CD14-positive monocyte (primary cell): Measurements from ENCODE around the gene SPAG16. TPM values are rescaled to one million over a fixed set of nuclear protein-coding genes. Genes with fewer than 3 reads are reported as not detected.

Experiments used
- DNase-seq, 3 donors: peaks; one replicate each; pipeline ENCODE4 v3.0.0-alpha.2; 2011 to 2022
- H2AFZ ChIP-seq: 2 replicates; pipeline ENCODE4 v1.6.0; 2012; ENCODE audit warnings: mild to moderate bottlenecking, low read depth, low read length, inconsistent platforms; ENCODE audit not compliant: insufficient read depth, poor library complexity, severe bottlenecking
- H3K27ac ChIP-seq, 2 donors: 1 replicate in 1 of 2; 2 replicates in 1 of 2; pipeline ENCODE4 v1.5.1; 2012 to 2013; ENCODE audit warnings: low read length in 2 of 2, control low read depth in 1 of 2, inconsistent platforms in 1 of 2, low read depth in 1 of 2, mild to moderate bottlenecking in 1 of 2
- H3K27me3 ChIP-seq, 2 donors: one replicate each; pipeline versions ENCODE4 v1.6.0 to v1.6.1; 2011 to 2013; ENCODE audit warnings: low read length in 2 of 2; ENCODE audit not compliant: control insufficient read depth in 2 of 2, insufficient read depth in 2 of 2
- H3K36me3 ChIP-seq, 2 donors: replicated peaks in 1 of 2; 1 replicate in 1 of 2; 2 replicates in 1 of 2; pipeline versions ENCODE4 v1.5.1 to v1.6.1; 2012 to 2013; ENCODE audit warnings: low read length in 2 of 2, control low read depth in 1 of 2, inconsistent platforms in 1 of 2, mild to moderate bottlenecking in 1 of 2; ENCODE audit not compliant: insufficient read depth in 2 of 2, control insufficient read depth in 1 of 2
- H3K4me1 ChIP-seq, 2 donors: 1 replicate in 1 of 2; 2 replicates in 1 of 2; pipeline versions ENCODE4 v1.5.1 to v1.6.1; 2012 to 2013; ENCODE audit warnings: low read length in 2 of 2, control low read depth in 1 of 2, inconsistent platforms in 1 of 2, mild to moderate bottlenecking in 1 of 2, moderate library complexity in 1 of 2; ENCODE audit not compliant: insufficient read depth in 2 of 2, control insufficient read depth in 1 of 2
- H3K4me2 ChIP-seq: replicated peaks from 2 replicates; pipeline ENCODE3; 2012; ENCODE audit warnings: low read length, moderate library complexity, mild to moderate bottlenecking; ENCODE audit not compliant: poor library complexity, severe bottlenecking; ENCODE audit errors: extremely low read depth
- H3K4me3 ChIP-seq, 3 experiments: fragments of 200-600 bp in 1 of 3; sonication (generic) in 1 of 3; replicated peaks in 1 of 3; 1 replicate in 2 of 3; 2 replicates in 1 of 3; pipeline ENCODE4 v1.5.1; 2011 to 2013; ENCODE audit warnings: low read length in 3 of 3, mild to moderate bottlenecking in 3 of 3, control low read depth in 2 of 3, low read depth in 2 of 3, inconsistent platforms in 1 of 3, moderate library complexity in 1 of 3
- H3K79me2 ChIP-seq: 2 replicates; pipeline ENCODE4 v1.6.0; 2012; ENCODE audit warnings: mild to moderate bottlenecking, control low read depth, inconsistent platforms, low read length, moderate library complexity; ENCODE audit not compliant: insufficient read depth
- H3K9ac ChIP-seq: 2 replicates; pipeline ENCODE4 v1.6.0; 2017; ENCODE audit warnings: low read length, mild to moderate bottlenecking; ENCODE audit not compliant: insufficient read depth, poor library complexity, severe bottlenecking
- H3K9me3 ChIP-seq, 2 donors: replicated peaks in 1 of 2; 1 replicate in 1 of 2; 2 replicates in 1 of 2; pipeline versions ENCODE4 v1.5.1 to v1.6.1; 2012 to 2013; ENCODE audit warnings: low read length in 2 of 2, control low read depth in 1 of 2; ENCODE audit not compliant: control insufficient read depth in 1 of 2, insufficient read depth in 1 of 2
- H4K20me1 ChIP-seq: 2 replicates; pipeline ENCODE4 v1.6.0; 2012; ENCODE audit warnings: mild to moderate bottlenecking, low read length, control low read depth, moderate library complexity; ENCODE audit not compliant: insufficient read depth
- H3K27ac Mint-ChIP-seq, 7 donors: one replicate each; pipeline ENCODE4 v1.8.0; 2020; ENCODE audit warnings: mild to moderate bottlenecking in 7 of 7, mixed read lengths in 7 of 7, moderate library complexity in 6 of 7, inconsistent platforms in 2 of 7
- H3K27me3 Mint-ChIP-seq, 3 donors: one replicate each; pipeline ENCODE4 v1.8.0; 2021 to 2022; ENCODE audit warnings: low read depth in 3 of 3, mild to moderate bottlenecking in 3 of 3, mixed read lengths in 3 of 3, moderate library complexity in 3 of 3, inconsistent platforms in 1 of 3
- H3K36me3 Mint-ChIP-seq, 2 donors: one replicate each; pipeline ENCODE4 v1.8.0; 2020; ENCODE audit warnings: mixed read lengths in 2 of 2, inconsistent platforms in 1 of 2, mild to moderate bottlenecking in 1 of 2
- H3K4me1 Mint-ChIP-seq: one replicate; pipeline ENCODE4 v1.8.0; 2020; ENCODE audit warnings: mild to moderate bottlenecking, mixed read lengths
- H3K4me3 Mint-ChIP-seq, 2 donors: one replicate each; pipeline ENCODE4 v1.8.0; 2020; ENCODE audit warnings: mild to moderate bottlenecking in 2 of 2, mixed read lengths in 2 of 2, moderate library complexity in 1 of 2
- H3K9me3 Mint-ChIP-seq, 7 donors: one replicate each; pipeline ENCODE4 v1.8.0; 2020 to 2022; ENCODE audit warnings: mixed read lengths in 7 of 7, mild to moderate bottlenecking in 6 of 7, moderate library complexity in 6 of 7, inconsistent platforms in 2 of 7
- WGBS: methylation state at CpG from one replicate; pipeline ENCODE4 v1.1.5; 2013; ENCODE audit warnings: missing lambda C conversion rate; ENCODE audit not compliant: insufficient coverage; 5-methylcytosine and 5-hydroxymethylcytosine counted together
- intact Hi-C, 2 donors: fragments of 100-400 bp; cut with micrococcal nuclease; formaldehyde crosslinking; loops; one replicate each; pipeline versions ENCODE4 v1.15.0 to v1.15.1; 2023
- polyA plus RNA-seq, 3 donors: library from polyadenylated mRNA; depleted of rRNA in 1 of 3; unstranded in 2 of 3; stranded (reverse) in 1 of 3; fragments of 300-500 nt in 2 of 3; fragments of >200 nt in 1 of 3; fragmentation: Illumina TruSeq in 2 of 3; gene quantifications; 1 replicate in 2 of 3; 2 replicates in 1 of 3; pipeline ENCODE4 v1.2.3, GENCODE V29; 2012 to 2021
- TF ChIP-seq, protein P1 (sequence below): fragments of 200-600 bp; IDR thresholded peaks from one replicate; pipeline ENCODE4 v1.8.0; 2022; ENCODE audit warnings: antibody characterized with exemption, mild to moderate bottlenecking

SPAG16 gene
- polyA plus RNA-seq, 3 donors, result 0.12 to 0.30 TPM; not detected in 1

DNA sequence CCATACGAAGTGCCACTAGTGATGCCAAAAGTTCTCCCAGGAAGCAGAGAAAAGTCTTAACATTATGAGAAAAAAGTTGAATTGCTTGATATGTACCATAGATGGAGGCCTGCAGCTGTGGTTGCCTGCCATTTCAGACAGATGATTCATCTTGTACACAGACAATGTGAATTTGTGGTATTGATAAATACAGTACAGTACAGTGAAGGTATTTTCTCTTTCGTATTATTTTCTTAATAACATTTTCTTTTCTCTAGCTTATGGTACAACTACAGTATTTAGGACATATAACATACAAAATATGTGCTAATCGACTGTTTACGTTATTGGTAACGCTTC, 1093.0 kb downstream of the SPAG16 start:
- no CpG with 5 or more reads among the region's 5 CpGs for WGBS
- H3K4me2 ChIP-seq, result no peak overlapping the region
- H2AFZ ChIP-seq, result no peak overlapping the region
- Mint-ChIP-seq H3K27ac (no peak overlapping the region), H3K9me3 (no peaks in the 10 kb centered on the region), H3K27me3 (no peaks in the 10 kb centered on the region), H3K4me1 (no peaks in the 10 kb centered on the region), H3K36me3 (no peaks in the 10 kb centered on the region), H3K4me3 (no peak overlapping the region)
- H3K27me3 ChIP-seq, result no peaks in the 10 kb centered on the region
- H3K79me2 ChIP-seq, result no peaks in the 10 kb centered on the region
- no peaks in the 10 kb centered on the region for H3K36me3 ChIP-seq
- DNase-seq, result no peak
- intact Hi-C loops, result no loop called here
- no peak overlapping the region for H3K27ac ChIP-seq
- TF ChIP-seq, protein P1, sequence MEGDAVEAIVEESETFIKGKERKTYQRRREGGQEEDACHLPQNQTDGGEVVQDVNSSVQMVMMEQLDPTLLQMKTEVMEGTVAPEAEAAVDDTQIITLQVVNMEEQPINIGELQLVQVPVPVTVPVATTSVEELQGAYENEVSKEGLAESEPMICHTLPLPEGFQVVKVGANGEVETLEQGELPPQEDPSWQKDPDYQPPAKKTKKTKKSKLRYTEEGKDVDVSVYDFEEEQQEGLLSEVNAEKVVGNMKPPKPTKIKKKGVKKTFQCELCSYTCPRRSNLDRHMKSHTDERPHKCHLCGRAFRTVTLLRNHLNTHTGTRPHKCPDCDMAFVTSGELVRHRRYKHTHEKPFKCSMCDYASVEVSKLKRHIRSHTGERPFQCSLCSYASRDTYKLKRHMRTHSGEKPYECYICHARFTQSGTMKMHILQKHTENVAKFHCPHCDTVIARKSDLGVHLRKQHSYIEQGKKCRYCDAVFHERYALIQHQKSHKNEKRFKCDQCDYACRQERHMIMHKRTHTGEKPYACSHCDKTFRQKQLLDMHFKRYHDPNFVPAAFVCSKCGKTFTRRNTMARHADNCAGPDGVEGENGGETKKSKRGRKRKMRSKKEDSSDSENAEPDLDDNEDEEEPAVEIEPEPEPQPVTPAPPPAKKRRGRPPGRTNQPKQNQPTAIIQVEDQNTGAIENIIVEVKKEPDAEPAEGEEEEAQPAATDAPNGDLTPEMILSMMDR, result no peak
- no peak overlapping the region for H3K9ac ChIP-seq
- no peaks in the 10 kb centered on the region for H3K9me3 ChIP-seq
- no peak overlapping the region for H3K4me3 ChIP-seq
- no peaks in the 10 kb centered on the region for H4K20me1 ChIP-seq
- no peaks in the 10 kb centered on the region for H3K4me1 ChIP-seq

DNA sequence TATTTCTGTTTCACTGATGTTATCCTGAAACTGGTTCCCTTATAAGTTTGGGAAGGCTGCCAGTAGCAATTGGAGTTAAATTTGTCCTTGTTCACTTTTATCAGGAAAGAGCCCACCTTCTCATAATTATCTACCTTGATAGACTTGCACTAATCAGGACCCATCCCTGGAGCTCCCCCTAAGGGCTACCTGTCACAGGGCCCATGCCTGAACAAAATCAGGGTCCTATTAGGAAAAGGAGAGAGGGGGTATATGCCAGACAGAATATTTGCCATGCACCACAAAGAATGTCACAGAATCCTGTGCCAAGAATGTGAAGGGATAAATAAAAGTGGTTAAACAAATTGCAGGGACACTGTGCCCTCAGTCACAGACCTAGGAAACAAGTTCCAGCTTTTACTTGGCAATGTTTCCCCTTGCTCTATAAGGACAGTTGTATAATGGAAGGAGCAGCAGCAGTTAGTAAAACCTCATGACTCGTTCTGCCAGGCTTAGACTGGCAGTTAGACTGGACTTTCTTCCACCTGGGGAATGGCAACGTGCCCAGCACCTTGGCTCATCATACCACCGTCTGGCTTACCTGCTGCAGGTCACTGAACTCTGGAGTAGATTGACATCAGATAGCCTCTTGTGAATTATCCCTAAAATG, 1094.3 kb downstream of the SPAG16 start:
- Histone ChIP-seq H3K27ac (no peak overlapping the region), H3K9ac (no peak overlapping the region), H3K4me3 (no peak overlapping the region), H4K20me1 (no peaks in the 10 kb centered on the region), H3K4me2 (no peak overlapping the region), H3K27me3 (no peaks in the 10 kb centered on the region), H3K36me3 (no peaks in the 10 kb centered on the region), H2AFZ (no peak overlapping the region), H3K4me1 (no peaks in the 10 kb centered on the region), H3K79me2 (no peaks in the 10 kb centered on the region), H3K9me3 (no peaks in the 10 kb centered on the region)
- no peaks in the 10 kb centered on the region for H3K9me3 Mint-ChIP-seq
- no peaks in the 10 kb centered on the region for H3K4me1 Mint-ChIP-seq
- no peak overlapping the region for H3K27ac Mint-ChIP-seq
- intact Hi-C loops, result no loop called here
- no peaks in the 10 kb centered on the region for H3K36me3 Mint-ChIP-seq
- H3K27me3 Mint-ChIP-seq, result no peaks in the 10 kb centered on the region
- no peak overlapping the region for H3K4me3 Mint-ChIP-seq
- TF ChIP-seq, protein P1, result no peak
- 84% methylated on average over 3 of the region's 3 CpGs for WGBS
- no peak for DNase-seq
